HepG2 (cell line): ENCODE results near the gene ZSCAN1.

ENCODE experiments used
- CHD4 ChIP-seq: fragments of 200-600 bp; sonication (generic); IDR thresholded peaks from 2 replicates; pipeline ENCODE4 v1.7.0; 2017; ENCODE audit warnings: mild to moderate bottlenecking, low read length, borderline replicate concordance
- REPIN1 ChIP-seq: sonication (generic); formaldehyde crosslinking; IDR thresholded peaks from 2 replicates; pipeline ENCODE4 v1.8.0; 2022; ENCODE audit warnings: missing genetic modification reagents, low read depth, mild to moderate bottlenecking, borderline replicate concordance
- ZBTB1 ChIP-seq: sonication (generic); formaldehyde crosslinking; IDR thresholded peaks from 2 replicates; pipeline ENCODE4 v1.4.0; 2020; ENCODE audit warnings: missing genetic modification reagents, borderline replicate concordance
- ZNF367 ChIP-seq: sonication (generic); formaldehyde crosslinking; IDR thresholded peaks from 2 replicates; pipeline ENCODE4 v1.4.0; 2020; ENCODE audit warnings: missing genetic modification reagents, borderline replicate concordance
- ZNF512 ChIP-seq: sonication (generic); formaldehyde crosslinking; IDR thresholded peaks from 2 replicates; pipeline ENCODE4 v1.4.0; 2020; ENCODE audit warnings: mild to moderate bottlenecking, missing genetic modification reagents
- TF ChIP-seq, protein P1 (sequence below): sonication (generic); formaldehyde crosslinking; IDR thresholded peaks from 2 replicates; pipeline ENCODE4 v1.5.0; 2020; ENCODE audit warnings: mild to moderate bottlenecking, missing genetic modification reagents, moderate library complexity

DNA sequence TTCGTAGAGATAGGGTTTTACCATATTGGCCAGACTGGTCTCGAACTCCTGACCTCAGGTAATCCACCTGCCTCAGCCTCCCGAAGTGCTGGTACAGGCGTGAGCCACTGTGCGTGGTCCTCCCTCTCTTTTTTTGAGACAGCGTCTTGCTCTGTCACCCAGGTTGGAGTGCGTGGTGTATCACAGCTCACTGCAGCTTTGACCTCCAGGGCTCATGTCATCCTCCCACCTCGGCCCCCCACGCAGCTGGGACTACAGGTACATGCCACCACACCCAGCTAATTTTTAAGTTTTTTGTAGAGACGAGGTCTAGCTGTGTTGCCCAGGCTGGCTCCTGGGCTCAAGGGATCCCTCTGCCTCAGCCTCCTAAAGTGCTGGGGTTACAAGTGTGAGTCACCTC lies 46.0 kb downstream of the ZSCAN1 start:
- no peak for TF ChIP-seq ZBTB1 (CRISPR knock-in tag)
- no peak for TF ChIP-seq CHD4
- TF ChIP-seq, protein P1, sequence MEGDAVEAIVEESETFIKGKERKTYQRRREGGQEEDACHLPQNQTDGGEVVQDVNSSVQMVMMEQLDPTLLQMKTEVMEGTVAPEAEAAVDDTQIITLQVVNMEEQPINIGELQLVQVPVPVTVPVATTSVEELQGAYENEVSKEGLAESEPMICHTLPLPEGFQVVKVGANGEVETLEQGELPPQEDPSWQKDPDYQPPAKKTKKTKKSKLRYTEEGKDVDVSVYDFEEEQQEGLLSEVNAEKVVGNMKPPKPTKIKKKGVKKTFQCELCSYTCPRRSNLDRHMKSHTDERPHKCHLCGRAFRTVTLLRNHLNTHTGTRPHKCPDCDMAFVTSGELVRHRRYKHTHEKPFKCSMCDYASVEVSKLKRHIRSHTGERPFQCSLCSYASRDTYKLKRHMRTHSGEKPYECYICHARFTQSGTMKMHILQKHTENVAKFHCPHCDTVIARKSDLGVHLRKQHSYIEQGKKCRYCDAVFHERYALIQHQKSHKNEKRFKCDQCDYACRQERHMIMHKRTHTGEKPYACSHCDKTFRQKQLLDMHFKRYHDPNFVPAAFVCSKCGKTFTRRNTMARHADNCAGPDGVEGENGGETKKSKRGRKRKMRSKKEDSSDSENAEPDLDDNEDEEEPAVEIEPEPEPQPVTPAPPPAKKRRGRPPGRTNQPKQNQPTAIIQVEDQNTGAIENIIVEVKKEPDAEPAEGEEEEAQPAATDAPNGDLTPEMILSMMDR: no peak
- TF ChIP-seq REPIN1: no peak
- TF ChIP-seq ZNF367 (CRISPR knock-in tag): no peak
- no peak for TF ChIP-seq ZNF512
